Neural cell (in vitro differentiated cells): Measurements from ENCODE around the gene KIAA1958. TPM values are rescaled to one million over a fixed set of nuclear protein-coding genes. Genes with fewer than 3 reads are reported as not detected.

Experiments used
- H2AFZ ChIP-seq: fragments of 200-600, 300-800 bp; sonication (generic), shearing (Covaris generic); 2 replicates; pipeline ENCODE4 v1.6.0; 2014; ENCODE audit warnings: low read depth, mild to moderate bottlenecking, antibody characterized with exemption, low read length, moderate library complexity
- H3F3A ChIP-seq: fragments of 200-600 bp; shearing (Covaris generic); 2 replicates; pipeline ENCODE4 v1.6.1; 2016; ENCODE audit warnings: mild to moderate bottlenecking, moderate library complexity, mixed read lengths, antibody characterized with exemption, low read length; ENCODE audit not compliant: insufficient read depth, poor library complexity, severe bottlenecking
- H3K27ac ChIP-seq: fragments of 200-600, 300-800 bp; sonication (generic), shearing (Covaris generic); 2 replicates; pipeline ENCODE4 v1.5.1; 2014; ENCODE audit warnings: mild to moderate bottlenecking, low read length, moderate library complexity
- H3K27me3 ChIP-seq: fragments of 300-800, 200-600 bp; sonication (generic), shearing (Covaris generic); 2 replicates; pipeline ENCODE4 v1.6.0; 2014; ENCODE audit warnings: mild to moderate bottlenecking, low read depth, low read length, moderate library complexity; ENCODE audit not compliant: insufficient read depth
- H3K36me3 ChIP-seq: fragments of 300-800, 200-600 bp; sonication (generic), shearing (Covaris generic); 2 replicates; pipeline ENCODE4 v1.5.1; 2014; ENCODE audit warnings: mild to moderate bottlenecking, antibody characterized with exemption, low read length, moderate library complexity; ENCODE audit not compliant: insufficient read depth
- H3K4me2 ChIP-seq: fragments of 300-800, 200-600 bp; sonication (generic), shearing (Covaris generic); 2 replicates; pipeline ENCODE4 v1.6.0; 2014; ENCODE audit warnings: mild to moderate bottlenecking, low read length
- H3K4me3 ChIP-seq: fragments of 300-800, 200-600 bp; sonication (generic), shearing (Covaris generic); 2 replicates; pipeline ENCODE4 v1.5.1; 2014; ENCODE audit warnings: mild to moderate bottlenecking, low read length, moderate library complexity
- H3K79me2 ChIP-seq: fragments of 200-600 bp; shearing (Covaris generic); replicated peaks from 2 replicates; pipeline ENCODE4 v1.6.0; 2014; ENCODE audit warnings: mild to moderate bottlenecking, low read length, moderate library complexity; ENCODE audit not compliant: insufficient read depth
- H3K9ac ChIP-seq: fragments of 300-800, 200-600 bp; sonication (generic), shearing (Covaris generic); 2 replicates; pipeline ENCODE4 v1.6.1; 2016; ENCODE audit warnings: mild to moderate bottlenecking, low read length, mixed read lengths
- H3K9me2 ChIP-seq: fragments of 200-600 bp; shearing (Covaris generic); 2 replicates; pipeline ENCODE4 v1.6.1; 2016; ENCODE audit warnings: mild to moderate bottlenecking, low read length, mixed read lengths; ENCODE audit not compliant: insufficient read depth
- H3K9me3 ChIP-seq: fragments of 200-600, 300-800 bp; sonication (generic), shearing (Covaris generic); 2 replicates; pipeline ENCODE4 v1.6.1; 2016; ENCODE audit warnings: mild to moderate bottlenecking, mixed run types, low read length, moderate library complexity, mixed read lengths
- H4K20me1 ChIP-seq: fragments of 200-600 bp; shearing (Covaris generic); 2 replicates; pipeline ENCODE4 v1.6.1; 2016; ENCODE audit warnings: mild to moderate bottlenecking, mixed run types; ENCODE audit not compliant: insufficient read depth
- CTCF ChIP-seq: fragments of 450-650 bp; IDR thresholded peaks from 2 replicates; pipeline ENCODE4 v1.5.1; 2014; ENCODE audit warnings: antibody characterized with exemption, mild to moderate bottlenecking, moderate library complexity; ENCODE audit not compliant: poor library complexity, severe bottlenecking
- EP300 ChIP-seq: fragments of 450-650 bp; conservative IDR thresholded peaks from 2 replicates; pipeline ENCODE4 v1.6.1; 2014; ENCODE audit warnings: antibody characterized with exemption, mild to moderate bottlenecking, moderate library complexity; ENCODE audit not compliant: poor library complexity, severe bottlenecking
- EZH2 ChIP-seq: fragments of 200-600, 300-800 bp; shearing (Covaris generic), sonication (generic); IDR thresholded peaks from 2 replicates; pipeline ENCODE4 v1.6.1; 2014; ENCODE audit warnings: antibody characterized with exemption, low read length, borderline replicate concordance, mild to moderate bottlenecking; ENCODE audit not compliant: insufficient read depth, poor library complexity, severe bottlenecking
- MXI1 ChIP-seq: fragments of 450-650 bp; conservative IDR thresholded peaks from 2 replicates; pipeline ENCODE4 v1.6.1; 2014; ENCODE audit warnings: antibody characterized with exemption, mild to moderate bottlenecking; ENCODE audit not compliant: poor library complexity, severe bottlenecking
- POLR2AphosphoS5 ChIP-seq: IDR thresholded peaks from 2 replicates; pipeline ENCODE4 v1.6.1; 2012
- RAD21 ChIP-seq: fragments of 450-650 bp; conservative IDR thresholded peaks from 2 replicates; pipeline ENCODE4 v1.6.1; 2014; ENCODE audit warnings: antibody characterized with exemption, mild to moderate bottlenecking, moderate library complexity
- REST ChIP-seq: IDR thresholded peaks from 2 replicates; pipeline ENCODE4 v1.6.1; 2012; ENCODE audit warnings: borderline replicate concordance
- SMC3 ChIP-seq: fragments of 450-650 bp; conservative IDR thresholded peaks from 2 replicates; pipeline ENCODE4 v1.6.1; 2014; ENCODE audit warnings: antibody characterized with exemption, mild to moderate bottlenecking, moderate library complexity; ENCODE audit not compliant: poor library complexity
- TAF1 ChIP-seq: IDR thresholded peaks from 2 replicates; pipeline ENCODE4 v1.6.1; 2012; ENCODE audit warnings: low read depth
- polyA plus RNA-seq: library from polyadenylated mRNA; depleted of rRNA; stranded (reverse); fragments of >200 nt; gene quantifications from 2 replicates; pipeline ENCODE4 v1.2.3, GENCODE V29; 2014

KIAA1958 gene
- polyA plus RNA-seq, 1 donor from 2014 or later, result 8.4 TPM

- Histone ChIP-seq H3K4me3 (no peak overlapping the region), H3K9me3 (no peaks in the 10 kb centered on the region), H4K20me1 (no peaks in the 10 kb centered on the region), H2AFZ (no peak overlapping the region), H3F3A (no peaks in the 10 kb centered on the region), H3K27me3 (no peaks in the 10 kb centered on the region), H3K27ac (no peak overlapping the region), H3K9ac (no peak overlapping the region), H3K79me2 (peaks cover 45% of the 10 kb centered on the region), H3K4me2 (no peak overlapping the region), H3K36me3 (peaks cover 4% of the 10 kb centered on the region), H3K9me2 (no peaks in the 10 kb centered on the region)
- no peak for TF ChIP-seq EZH2
- TF ChIP-seq CTCF, result no peak
- TF ChIP-seq POLR2AphosphoS5, result no peak
- no peak for TF ChIP-seq EP300
- TF ChIP-seq MXI1, result no peak
- no peak for TF ChIP-seq SMC3
- no peak for TF ChIP-seq RAD21
- no peak for TF ChIP-seq REST
Observed at GRCh38 chr9:112574008-112574407, 87.4 kb downstream of the KIAA1958 start.

- Histone ChIP-seq H3K4me2 (no peak overlapping the region), H4K20me1 (no peaks in the 10 kb centered on the region), H3K27me3 (no peaks in the 10 kb centered on the region), H2AFZ (no peak overlapping the region), H3K79me2 (peaks cover 44% of the 10 kb centered on the region), H3K9me2 (no peaks in the 10 kb centered on the region), H3K36me3 (peaks cover 4% of the 10 kb centered on the region), H3K9ac (no peak overlapping the region), H3K27ac (no peak overlapping the region), H3K4me3 (no peak overlapping the region), H3K9me3 (no peaks in the 10 kb centered on the region), H3F3A (no peaks in the 10 kb centered on the region)
- TF ChIP-seq TAF1, result no peak
- no peak for TF ChIP-seq REST
- no peak for TF ChIP-seq SMC3
- no peak for TF ChIP-seq POLR2AphosphoS5
- no peak for TF ChIP-seq EZH2
- TF ChIP-seq CTCF, result no peak
- no peak for TF ChIP-seq MXI1
- TF ChIP-seq RAD21, result no peak
- no peak for TF ChIP-seq EP300
Observed at GRCh38 chr9:112575107-112575506, 88.5 kb downstream of the KIAA1958 start.
